Daoy (cell line): ENCODE measurements around the gene DEPDC5. TPM values are rescaled to one million over a fixed set of nuclear protein-coding genes. Genes with fewer than 3 reads are reported as not detected.
"Not testable (repeated sequence)": the region's sequence is repeated elsewhere in the genome, so short reads cannot be mapped to it uniquely, and the experiment has no call there.

Source experiments
- DNase-seq: peaks from one replicate; pipeline ENCODE4 v3.0.0-alpha.2; 2015; ENCODE audit warnings: low read depth
- total RNA-seq: library from RNA; depleted of rRNA; stranded (reverse); fragments of >200 nt; shearing (Covaris generic); gene quantifications from 2 replicates; pipeline ENCODE4 v1.2.3, GENCODE V29; 2014

Gene DEPDC5
- total RNA-seq, 1 experiment from 2014 or later, result 6.3 TPM

GRCh38 chr22:31814942-31815341 is 61.1 kb downstream of the DEPDC5 start:
- no peak for DNase-seq

GRCh38 chr22:31815383-31815814 is 61.6 kb downstream of the DEPDC5 start:
- not testable (repeated sequence) for DNase-seq

GRCh38 chr22:31816750-31817149 is 62.9 kb downstream of the DEPDC5 start:
- DNase-seq, result no peak

DNA sequence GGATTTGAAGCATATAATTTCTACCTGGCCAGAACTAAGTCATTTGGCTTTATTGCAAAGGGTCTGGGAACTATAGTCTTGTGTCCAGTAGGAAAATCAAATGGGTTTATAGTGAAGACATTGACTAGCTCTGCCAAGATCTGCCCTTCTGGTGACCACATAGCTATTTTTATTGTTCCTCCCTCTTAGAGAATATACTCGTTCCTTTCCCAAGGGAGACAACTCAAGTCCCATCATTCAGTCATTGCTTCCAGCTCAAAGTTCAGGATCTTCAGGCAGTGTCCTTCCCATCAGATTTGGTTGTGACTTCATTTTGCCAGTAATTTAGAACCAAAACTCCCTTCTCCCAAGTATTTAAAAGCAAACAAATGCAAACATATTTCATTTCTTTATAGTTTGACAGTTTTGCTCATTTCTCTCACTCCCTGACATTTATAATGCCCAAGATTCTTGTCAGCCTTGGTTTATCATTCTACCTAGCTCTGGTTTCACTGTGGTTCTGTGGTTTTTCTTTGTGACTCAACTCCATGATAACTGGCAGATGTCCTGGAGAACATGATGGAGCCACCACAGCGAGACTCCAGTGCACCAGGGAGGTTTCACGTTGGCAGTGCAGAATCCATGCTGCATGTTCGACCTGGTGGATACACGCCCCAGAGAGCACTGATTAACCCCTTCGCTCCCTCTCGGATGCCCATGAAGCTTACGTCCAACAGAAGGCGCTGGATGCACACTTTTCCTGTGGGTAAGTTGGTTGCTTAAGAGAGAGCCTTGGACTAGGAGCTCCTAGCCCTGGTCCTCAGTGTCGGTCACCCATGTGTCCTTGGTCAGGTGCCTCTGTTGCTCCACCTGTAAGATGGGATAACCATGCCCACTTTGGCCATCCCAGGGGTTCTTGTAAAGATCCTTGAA is 64.9 kb downstream of the DEPDC5 start:
- peak; percentile 39 for DNase-seq

DNA sequence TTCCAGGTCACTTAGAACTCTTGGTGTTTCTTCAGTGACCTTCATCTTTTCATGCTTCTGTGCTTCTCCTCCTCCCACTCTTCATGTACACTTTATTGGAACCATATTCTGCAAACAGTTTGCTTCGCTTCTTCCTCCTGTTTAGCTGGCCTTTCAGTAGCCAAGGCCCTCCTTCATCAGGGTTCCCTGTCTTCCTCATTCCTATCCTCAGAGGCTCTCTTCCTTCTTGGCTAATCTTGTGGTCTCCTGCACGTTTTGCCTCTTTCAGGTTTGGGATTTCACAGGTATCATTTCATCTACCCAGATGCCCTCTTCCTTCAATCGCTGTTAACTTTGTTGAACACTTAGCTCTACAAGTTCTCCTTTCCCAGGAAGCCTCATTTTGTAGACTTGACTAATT is 66.8 kb downstream of the DEPDC5 start:
- DNase-seq, result no peak

DNA sequence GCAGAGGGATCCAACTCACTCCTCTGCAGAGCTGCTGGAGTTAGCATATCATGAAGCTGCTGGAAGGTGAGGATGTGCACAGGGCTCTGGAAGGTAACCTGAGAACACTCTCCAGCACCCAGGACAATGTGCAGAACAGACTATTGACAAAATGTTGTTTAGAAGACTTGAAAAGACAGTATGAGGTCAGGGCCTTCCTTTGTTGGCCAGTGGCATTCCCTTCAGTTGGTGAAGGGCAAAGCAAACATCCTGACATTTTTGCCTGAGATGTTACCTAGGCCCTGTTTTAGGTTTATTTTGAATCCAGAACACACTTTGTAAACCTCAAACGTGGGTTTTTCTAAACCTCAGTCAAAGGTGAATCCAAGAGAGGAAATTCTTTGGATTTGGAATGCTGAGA is 67.8 kb downstream of the DEPDC5 start:
- DNase-seq, result no peak

GRCh38 chr22:31822523-31822922 is 68.7 kb downstream of the DEPDC5 start:
- no peak for DNase-seq

DNA sequence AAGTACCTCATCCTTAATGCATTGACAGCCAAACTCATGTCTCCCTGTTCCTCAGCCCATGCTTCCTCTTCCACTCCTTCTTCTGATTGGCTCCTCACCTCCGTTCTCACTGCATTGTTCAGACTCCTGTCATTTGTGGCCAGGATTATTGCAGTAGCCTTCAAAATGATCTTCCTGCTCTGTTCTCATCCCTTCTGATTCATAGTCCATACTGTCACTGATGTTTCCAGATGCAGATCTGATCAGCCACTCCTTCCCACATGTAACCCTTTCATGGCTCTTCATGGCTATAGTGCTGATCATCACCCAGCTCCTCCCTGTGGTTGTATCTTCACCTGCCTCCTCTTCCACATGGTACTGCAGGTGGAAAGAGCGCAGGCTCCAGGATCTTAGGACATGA is 71.7 kb downstream of the DEPDC5 start:
- no peak for DNase-seq

GRCh38 chr22:31826443-31826842 is 72.6 kb downstream of the DEPDC5 start:
- DNase-seq, result no peak

- peak; percentile 30 for DNase-seq
Observed at GRCh38 chr22:31828739-31829138, 74.9 kb downstream of the DEPDC5 start.

DNA sequence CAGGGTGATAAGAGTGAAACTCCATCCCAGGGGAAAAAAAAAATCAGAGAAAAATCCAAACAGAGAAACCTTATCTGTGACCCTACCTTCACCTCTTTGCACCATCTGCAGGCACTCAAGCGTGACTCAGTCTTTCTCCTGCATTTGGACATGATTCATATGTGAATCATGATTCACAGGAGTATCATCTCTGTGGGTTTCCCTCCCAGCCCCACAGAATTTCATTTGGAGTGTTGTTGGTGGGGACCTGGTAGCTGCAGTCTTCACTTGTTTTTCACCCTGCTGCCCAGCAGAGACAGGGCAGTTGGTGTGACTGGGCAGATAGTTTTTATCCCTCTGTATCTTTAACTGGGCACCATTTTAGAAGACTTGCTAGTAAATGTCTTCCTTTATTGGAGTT is 75.7 kb downstream of the DEPDC5 start:
- DNase-seq, result peak; percentile 91

GRCh38 chr22:31830721-31831070 is 76.9 kb downstream of the DEPDC5 start:
- DNase-seq, result no peak

DNA sequence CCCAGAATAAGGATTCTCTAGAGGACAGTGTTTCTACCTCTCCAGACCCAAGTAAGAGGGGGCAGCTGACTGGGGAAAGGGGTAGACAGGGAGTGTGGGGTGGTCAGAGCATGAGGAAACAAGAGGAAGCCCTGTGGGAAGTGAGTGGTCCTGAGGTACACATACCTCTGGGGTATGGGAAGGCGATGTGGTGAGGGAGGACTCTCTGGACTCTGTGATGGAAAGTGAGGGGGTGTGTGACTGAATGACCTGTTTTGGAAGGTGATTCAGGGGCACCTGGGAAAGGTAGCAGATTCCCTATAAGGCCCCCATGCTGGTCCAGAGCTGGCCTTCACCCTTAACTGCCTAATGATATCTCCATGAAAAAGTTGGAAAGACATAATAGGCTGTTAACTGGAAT is 80.1 kb downstream of the DEPDC5 start:
- DNase-seq, result no peak

DNA sequence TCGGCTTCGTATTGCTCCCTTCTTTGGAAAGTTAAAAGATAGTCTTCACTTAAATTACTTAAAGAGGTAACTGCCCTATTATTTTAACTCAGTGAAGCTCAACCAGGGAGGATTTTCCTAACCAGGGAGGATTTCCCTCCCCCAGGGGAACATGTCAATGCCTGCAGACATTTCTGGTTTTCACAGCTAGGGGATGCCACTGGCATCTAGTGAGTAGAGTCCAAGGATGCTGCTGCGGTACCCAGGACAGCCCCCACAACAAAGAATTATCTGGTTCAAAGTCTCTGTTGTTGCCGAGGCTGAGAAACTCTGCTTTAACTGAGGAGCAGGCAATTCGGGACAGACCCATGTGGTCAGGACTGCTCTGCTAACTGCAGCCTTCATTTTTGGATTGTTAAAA is 82.2 kb downstream of the DEPDC5 start:
- no peak for DNase-seq

- no peak for DNase-seq
Observed at GRCh38 chr22:31838917-31839316, 85.1 kb downstream of the DEPDC5 start.

GRCh38 chr22:31839986-31840385 is 86.2 kb downstream of the DEPDC5 start:
- DNase-seq, result no peak

- no peak for DNase-seq
Observed at GRCh38 chr22:31840585-31840984, 86.8 kb downstream of the DEPDC5 start.

GRCh38 chr22:31841078-31841827 is 87.4 kb downstream of the DEPDC5 start:
- no peak for DNase-seq

DNA sequence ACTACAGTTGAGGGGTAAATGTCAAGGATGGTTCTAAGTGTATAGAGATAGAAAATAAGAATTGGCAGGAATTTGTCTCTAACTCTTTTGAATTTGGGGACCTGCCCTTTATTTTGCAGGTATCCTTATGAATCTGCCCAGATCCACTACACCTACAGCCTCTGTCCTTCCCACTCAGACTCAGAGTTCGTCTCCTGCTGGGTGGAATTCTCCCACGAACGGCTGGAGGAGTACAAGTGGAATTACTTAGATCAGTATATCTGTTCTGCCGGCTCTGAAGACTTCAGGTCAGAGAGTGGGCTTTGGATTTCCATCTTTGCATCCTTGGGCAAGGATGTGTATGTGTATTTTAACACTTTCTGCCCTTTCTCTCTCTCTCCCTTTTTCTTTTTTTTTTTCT is 89.7 kb downstream of the DEPDC5 start:
- DNase-seq, result no peak

DNA sequence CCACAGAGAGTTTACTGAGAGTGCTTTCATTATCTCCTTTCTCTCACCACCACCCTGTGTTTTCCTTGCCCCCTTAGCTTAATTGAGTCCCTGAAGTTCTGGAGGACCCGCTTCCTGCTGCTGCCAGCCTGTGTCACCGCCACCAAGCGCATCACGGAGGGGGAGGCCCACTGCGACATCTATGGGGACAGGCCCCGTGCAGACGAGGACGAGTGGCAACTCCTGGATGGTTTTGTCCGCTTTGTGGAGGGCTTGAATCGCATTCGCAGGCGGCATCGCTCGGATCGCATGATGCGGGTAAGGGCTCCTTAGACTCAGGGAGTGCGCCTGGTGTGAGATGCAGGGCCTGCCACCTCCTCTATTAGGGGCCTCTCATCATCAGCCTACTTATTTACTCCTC is 91.1 kb downstream of the DEPDC5 start:
- DNase-seq, result no peak

DNA sequence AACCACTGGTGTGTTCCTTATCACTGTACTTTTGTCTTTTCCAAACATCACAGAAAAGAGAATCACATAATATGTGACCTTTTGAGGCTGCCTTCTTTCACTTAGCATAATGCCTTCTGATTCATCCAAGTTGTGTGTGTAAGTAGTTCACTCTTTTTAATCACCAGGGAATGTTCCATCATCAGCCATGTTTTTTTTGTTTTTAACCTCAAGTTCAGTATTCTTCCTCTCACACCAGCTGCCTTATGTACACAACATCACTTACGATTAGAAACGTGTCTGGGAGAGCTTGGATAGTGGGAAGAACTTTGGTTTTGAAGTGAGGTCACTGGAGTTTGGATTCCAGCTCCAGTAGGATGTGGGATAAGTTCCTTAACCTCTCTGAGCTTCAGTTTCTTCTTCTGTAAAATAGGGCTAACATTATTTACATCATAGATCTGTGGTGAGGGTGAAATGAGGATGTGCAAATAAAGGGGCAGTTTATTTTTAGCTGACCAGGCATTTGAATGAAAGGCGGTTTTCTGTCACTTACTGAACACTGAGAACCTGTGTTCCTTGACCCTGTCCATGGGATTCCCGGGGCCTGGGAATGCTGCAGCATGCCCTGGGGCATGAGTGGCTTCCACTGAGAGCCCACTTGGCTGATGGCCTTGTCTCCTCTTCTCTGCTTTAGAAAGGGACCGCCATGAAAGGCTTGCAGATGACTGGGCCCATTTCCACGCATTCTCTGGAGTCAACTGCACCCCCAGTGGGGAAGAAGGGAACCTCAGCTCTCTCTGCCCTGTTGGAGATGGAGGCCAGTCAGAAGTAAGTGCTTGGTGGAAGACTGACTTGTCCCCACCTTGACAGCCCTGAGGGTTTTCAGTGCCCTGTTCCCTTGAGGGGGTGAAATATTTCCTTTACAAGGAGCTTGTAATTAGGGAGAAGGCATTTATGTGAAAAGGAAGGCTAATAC is 92.6 kb downstream of the DEPDC5 start:
- peak; percentile 7 for DNase-seq

GRCh38 chr22:31848411-31848810 is 94.6 kb downstream of the DEPDC5 start:
- DNase-seq, result no peak
